WTC11 (cell line): ENCODE results near the gene TTC39B. TPM values are rescaled to one million over a fixed set of nuclear protein-coding genes. Genes with fewer than 3 reads are reported as not detected.

Experiments used
- ATAC-seq: fragments of 200-7000 bp; cut with Tn5 transposase; 2 replicates; pipeline ENCODE4 v1.10.0; 2021; ENCODE audit warnings: mild to moderate bottlenecking, moderate library complexity
- CTCF ChIA-PET: fragments of 300-600 bp; sonication (Branson Sonifier 250); formaldehyde crosslinking; loops from one replicate; lab custom pipeline; 2021; ENCODE audit warnings: antibody characterized with exemption; lab: Charles Lee
- POLR2A ChIA-PET: fragments of 350-600 bp; sonication (Branson Sonifier 250); formaldehyde crosslinking; loops from one replicate; lab custom pipeline; 2021; ENCODE audit warnings: antibody characterized with exemption; lab: Charles Lee
- DNase-seq: peaks from one replicate; pipeline ENCODE4 v3.0.0; 2021; ENCODE audit warnings: low spot score
- H3K27ac Mint-ChIP-seq: 2 replicates; pipeline ENCODE4 v1.8.0; 2021; ENCODE audit warnings: mixed read lengths
- H3K27me3 Mint-ChIP-seq: 2 replicates; pipeline ENCODE4 v1.8.0; 2021; ENCODE audit warnings: low read depth, mild to moderate bottlenecking, moderate library complexity, mixed read lengths
- H3K36me3 Mint-ChIP-seq: 2 replicates; pipeline ENCODE4 v1.8.0; 2021; ENCODE audit warnings: mixed read lengths
- H3K4me1 Mint-ChIP-seq: 2 replicates; pipeline ENCODE4 v1.8.0; 2022; ENCODE audit warnings: mixed read lengths
- H3K4me3 Mint-ChIP-seq: 2 replicates; pipeline ENCODE4 v1.8.0; 2021; ENCODE audit warnings: mild to moderate bottlenecking, moderate library complexity, mixed read lengths
- H3K9me3 Mint-ChIP-seq: 2 replicates; pipeline ENCODE4 v1.8.0; 2021; ENCODE audit warnings: mixed read lengths
- CREM ChIP-seq: sonication (generic); formaldehyde crosslinking; IDR thresholded peaks from 2 replicates; pipeline ENCODE4 v1.8.1; 2022; ENCODE audit warnings: mild to moderate bottlenecking, missing genetic modification reagents, moderate library complexity
- CTCF ChIP-seq: fragments of 200-600 bp; IDR thresholded peaks from 2 replicates; pipeline ENCODE4 v1.8.0; 2022; ENCODE audit warnings: antibody characterized with exemption
- EMX1 ChIP-seq: fragments of 250-450 bp; sonication (Bioruptor Pico); IDR thresholded peaks from 2 replicates; pipeline ENCODE4 v1.8.0; 2021; ENCODE audit warnings: mild to moderate bottlenecking
- HMGA2 ChIP-seq: fragments of 250-450 bp; sonication (Bioruptor Pico); IDR thresholded peaks from 2 replicates; pipeline ENCODE4 v1.4.0; 2021; ENCODE audit warnings: mild to moderate bottlenecking, moderate library complexity
- JAZF1 ChIP-seq: fragments of 250-450 bp; sonication (Bioruptor Pico); IDR thresholded peaks from 2 replicates; pipeline ENCODE4 v1.9.0; 2021; ENCODE audit warnings: moderate library complexity, mild to moderate bottlenecking, inconsistent platforms
- MXD4 ChIP-seq: fragments of 250-450 bp; sonication (Bioruptor Pico); IDR thresholded peaks from 2 replicates; pipeline ENCODE4 v1.8.0; 2021; ENCODE audit warnings: mild to moderate bottlenecking, moderate library complexity, borderline replicate concordance
- MYBL2 ChIP-seq: sonication (generic); formaldehyde crosslinking; IDR thresholded peaks from 2 replicates; pipeline ENCODE4 v1.8.1; 2023; ENCODE audit warnings: mild to moderate bottlenecking, moderate library complexity, missing genetic modification reagents
- NFATC4 ChIP-seq: fragments of 250-450 bp; sonication (Bioruptor Pico); IDR thresholded peaks from 2 replicates; pipeline ENCODE4 v1.9.0; 2021; ENCODE audit warnings: mild to moderate bottlenecking
- NFYB ChIP-seq: sonication (generic); formaldehyde crosslinking; conservative IDR thresholded peaks from 2 replicates; pipeline ENCODE4 v1.8.0; 2022; ENCODE audit warnings: low read depth, missing genetic modification reagents
- NR2C2 ChIP-seq: sonication (generic); formaldehyde crosslinking; IDR thresholded peaks from 2 replicates; pipeline ENCODE4 v1.8.0; 2022; ENCODE audit warnings: mild to moderate bottlenecking, missing genetic modification reagents
- OVOL2 ChIP-seq: fragments of 250-450 bp; sonication (Bioruptor Pico); IDR thresholded peaks from 2 replicates; pipeline ENCODE4 v1.9.0; 2021; ENCODE audit warnings: mild to moderate bottlenecking, borderline replicate concordance
- PRRX2 ChIP-seq: fragments of 250-450 bp; sonication (Bioruptor Pico); IDR thresholded peaks from 2 replicates; pipeline ENCODE4 v1.8.0; 2021; ENCODE audit warnings: mild to moderate bottlenecking
- RELA ChIP-seq: sonication (generic); formaldehyde crosslinking; IDR thresholded peaks from 2 replicates; pipeline ENCODE4 v1.8.1; 2022; ENCODE audit warnings: missing genetic modification reagents, mild to moderate bottlenecking, borderline replicate concordance
- SMAD3 ChIP-seq: sonication (generic); formaldehyde crosslinking; IDR thresholded peaks from 2 replicates; pipeline ENCODE4 v1.8.0; 2022; ENCODE audit warnings: missing genetic modification reagents, mild to moderate bottlenecking, borderline replicate concordance
- SOX15 ChIP-seq: fragments of 250-450 bp; sonication (Bioruptor Pico); IDR thresholded peaks from 2 replicates; pipeline ENCODE4 v1.9.0; 2021; ENCODE audit warnings: mild to moderate bottlenecking
- TEAD1 ChIP-seq: sonication (generic); formaldehyde crosslinking; IDR thresholded peaks from 2 replicates; pipeline ENCODE4 v1.8.0; 2022; ENCODE audit warnings: mild to moderate bottlenecking, missing genetic modification reagents
- ZNF138 ChIP-seq: sonication (generic); formaldehyde crosslinking; conservative IDR thresholded peaks from 2 replicates; pipeline ENCODE4 v1.8.1; 2022; ENCODE audit warnings: mild to moderate bottlenecking, moderate library complexity, missing genetic modification reagents
- ZNF232 ChIP-seq: sonication (generic); formaldehyde crosslinking; IDR thresholded peaks from 2 replicates; pipeline ENCODE4 v1.8.0; 2022; ENCODE audit warnings: mild to moderate bottlenecking, missing genetic modification reagents
- ZNF263 ChIP-seq: sonication (generic); formaldehyde crosslinking; IDR thresholded peaks from 2 replicates; pipeline ENCODE4 v1.8.1; 2022; ENCODE audit warnings: low read depth, mild to moderate bottlenecking, moderate library complexity, missing genetic modification reagents
- ZNF317 ChIP-seq: sonication (generic); formaldehyde crosslinking; IDR thresholded peaks from 2 replicates; pipeline ENCODE4 v1.8.1; 2023; ENCODE audit warnings: low read depth, mild to moderate bottlenecking, moderate library complexity, missing genetic modification reagents, borderline replicate concordance
- ZNF423 ChIP-seq: fragments of 250-450 bp; sonication (Bioruptor Pico); IDR thresholded peaks from 2 replicates; pipeline ENCODE4 v2.1.2; 2022; ENCODE audit warnings: mild to moderate bottlenecking, moderate library complexity
- ZNF532 ChIP-seq: fragments of 250-450 bp; sonication (Bioruptor Pico); IDR thresholded peaks from 2 replicates; pipeline ENCODE4 v1.9.0; 2021; ENCODE audit warnings: mild to moderate bottlenecking, borderline replicate concordance
- ZNF671 ChIP-seq: fragments of 250-450 bp; sonication (Bioruptor Pico); IDR thresholded peaks from 2 replicates; pipeline ENCODE4 v1.8.0; 2021; ENCODE audit warnings: mild to moderate bottlenecking
- ZSCAN18 ChIP-seq: fragments of 250-450 bp; sonication (Bioruptor Pico); IDR thresholded peaks from 2 replicates; pipeline ENCODE4 v2.1.2; 2022; ENCODE audit warnings: mild to moderate bottlenecking, moderate library complexity
- total RNA-seq: library from RNA; stranded (reverse); gene quantifications from 3 replicates; pipeline ENCODE4 v1.2.3, GENCODE V29; 2021
- TF ChIP-seq, protein P1 (sequence below): fragments of 250-450 bp; sonication (Bioruptor Pico); IDR thresholded peaks from 2 replicates; pipeline ENCODE4 v1.9.0; 2021; ENCODE audit warnings: mild to moderate bottlenecking
- TF ChIP-seq, protein P2 (sequence below): sonication (generic); formaldehyde crosslinking; IDR thresholded peaks from 2 replicates; pipeline ENCODE4 v1.8.0; 2022; ENCODE audit warnings: mild to moderate bottlenecking, missing genetic modification reagents
- TF ChIP-seq, protein P3 (sequence below): sonication (generic); formaldehyde crosslinking; IDR thresholded peaks from 2 replicates; pipeline ENCODE4 v1.8.1; 2022; ENCODE audit warnings: low read depth, missing genetic modification reagents, borderline replicate concordance
- TF ChIP-seq, protein P4 (sequence below): sonication (generic); formaldehyde crosslinking; IDR thresholded peaks from 2 replicates; pipeline ENCODE4 v1.8.1; 2022; ENCODE audit warnings: mild to moderate bottlenecking, missing genetic modification reagents, moderate library complexity, borderline replicate concordance

Gene TTC39B
- total RNA-seq, 1 experiment from 2014 or later = 12.5 TPM

DNA sequence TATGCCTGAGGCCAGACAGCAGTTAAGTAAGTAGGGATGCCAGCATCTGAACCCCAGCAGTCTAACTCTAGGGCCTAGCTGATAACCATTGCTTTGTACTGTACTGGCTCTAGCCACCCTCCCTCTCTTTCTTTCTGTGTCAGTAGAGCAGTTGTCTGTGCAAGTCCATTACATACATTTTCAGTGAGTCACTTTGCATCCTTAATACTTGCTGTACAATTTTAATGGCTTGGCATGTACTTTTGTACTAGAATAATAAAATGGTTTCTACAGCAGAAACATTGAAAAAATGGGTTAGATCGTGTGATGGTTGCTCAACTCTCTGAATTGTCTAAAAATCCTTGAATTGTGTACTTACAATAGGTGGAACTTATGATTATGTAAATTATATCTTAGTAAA lies 1.5 kb upstream of the TTC39B start:
- POLR2A ChIA-PET = no interaction called here
- Mint-ChIP-seq H3K4me1 (peaks cover 23% of the 10 kb centered on the region), H3K4me3 (no peak overlapping the region), H3K36me3 (peaks cover 3% of the 10 kb centered on the region), H3K27me3 (peaks cover 16% of the 10 kb centered on the region), H3K9me3 (peaks cover 7% of the 10 kb centered on the region), H3K27ac (no peak overlapping the region)
- CTCF ChIA-PET = interaction anchor here (1.6 kb wide), 1 partner anchor 94 kb away, joined by 6 read pairs; no protein-coding TSS in a partner anchor
- ATAC-seq (no peak), DNase-seq (no peak)
- TF ChIP-seq SOX15 (CRISPR knock-in tag) = no peak
- TF ChIP-seq, protein P1, sequence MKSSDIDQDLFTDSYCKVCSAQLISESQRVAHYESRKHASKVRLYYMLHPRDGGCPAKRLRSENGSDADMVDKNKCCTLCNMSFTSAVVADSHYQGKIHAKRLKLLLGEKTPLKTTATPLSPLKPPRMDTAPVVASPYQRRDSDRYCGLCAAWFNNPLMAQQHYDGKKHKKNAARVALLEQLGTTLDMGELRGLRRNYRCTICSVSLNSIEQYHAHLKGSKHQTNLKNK = no peak
- TF ChIP-seq NFATC4 (CRISPR knock-in tag) = no peak
- TF ChIP-seq ZNF263 (CRISPR knock-in tag) = no peak
- TF ChIP-seq ZNF532 (CRISPR knock-in tag) = no peak
- no peak for TF ChIP-seq ZNF423 (CRISPR knock-in tag)
- no peak for TF ChIP-seq HMGA2 (CRISPR knock-in tag)
- TF ChIP-seq RELA (CRISPR knock-in tag) = no peak
- TF ChIP-seq JAZF1 (CRISPR knock-in tag) = no peak
- TF ChIP-seq NR2C2 = no peak
- TF ChIP-seq CREM (CRISPR knock-in tag) = no peak
- TF ChIP-seq, protein P2, sequence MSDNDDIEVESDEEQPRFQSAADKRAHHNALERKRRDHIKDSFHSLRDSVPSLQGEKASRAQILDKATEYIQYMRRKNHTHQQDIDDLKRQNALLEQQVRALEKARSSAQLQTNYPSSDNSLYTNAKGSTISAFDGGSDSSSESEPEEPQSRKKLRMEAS (CRISPR knock-in tag) = no peak
- no peak for TF ChIP-seq SMAD3 (CRISPR knock-in tag)
- TF ChIP-seq ZNF138 (CRISPR knock-in tag) = no peak
- TF ChIP-seq MXD4 = no peak
- no peak for TF ChIP-seq NFYB

GRCh38 chr9:15307523-15307841 lies 466 bp upstream of the TTC39B start:
- ChIA-PET CTCF (interaction anchor here (0.5 to 2.3 kb wide), 14 partner anchors 8 to 348 kb away, joined by 3 to 14 read pairs (median 4); partner anchors contain the start of genes CCDC171 and SNAPC3), POLR2A (interaction anchor here (0.8 to 1.2 kb wide), 6 partner anchors 10 to 246 kb away, joined by 3 to 10 read pairs (median 4); partner anchors contain the start of gene CCDC171)
- Mint-ChIP-seq H3K4me3 (peak overlapping the region; percentile 94), H3K27ac (no peak overlapping the region), H3K36me3 (peaks cover 3% of the 10 kb centered on the region), H3K27me3 (peaks cover 16% of the 10 kb centered on the region), H3K9me3 (no peaks in the 10 kb centered on the region), H3K4me1 (peaks cover 23% of the 10 kb centered on the region)
- DNase-seq (no peak), ATAC-seq (peak; percentile 4)
- TF ChIP-seq ZNF317 (CRISPR knock-in tag) = no peak
- TF ChIP-seq ZNF423 (CRISPR knock-in tag) = no peak
- TF ChIP-seq PRRX2 (CRISPR knock-in tag) = no peak
- no peak for TF ChIP-seq ZNF232 (CRISPR knock-in tag)
- no peak for TF ChIP-seq OVOL2 (CRISPR knock-in tag)
- TF ChIP-seq TEAD1 (CRISPR knock-in tag) = no peak
- TF ChIP-seq SOX15 (CRISPR knock-in tag) = no peak
- no peak for TF ChIP-seq CTCF
- no peak for TF ChIP-seq EMX1
- no peak for TF ChIP-seq HMGA2 (CRISPR knock-in tag)
- no peak for TF ChIP-seq ZNF671 (CRISPR knock-in tag)
- TF ChIP-seq NFATC4 (CRISPR knock-in tag) = no peak
- TF ChIP-seq ZSCAN18 (CRISPR knock-in tag) = no peak
- TF ChIP-seq, protein P3, sequence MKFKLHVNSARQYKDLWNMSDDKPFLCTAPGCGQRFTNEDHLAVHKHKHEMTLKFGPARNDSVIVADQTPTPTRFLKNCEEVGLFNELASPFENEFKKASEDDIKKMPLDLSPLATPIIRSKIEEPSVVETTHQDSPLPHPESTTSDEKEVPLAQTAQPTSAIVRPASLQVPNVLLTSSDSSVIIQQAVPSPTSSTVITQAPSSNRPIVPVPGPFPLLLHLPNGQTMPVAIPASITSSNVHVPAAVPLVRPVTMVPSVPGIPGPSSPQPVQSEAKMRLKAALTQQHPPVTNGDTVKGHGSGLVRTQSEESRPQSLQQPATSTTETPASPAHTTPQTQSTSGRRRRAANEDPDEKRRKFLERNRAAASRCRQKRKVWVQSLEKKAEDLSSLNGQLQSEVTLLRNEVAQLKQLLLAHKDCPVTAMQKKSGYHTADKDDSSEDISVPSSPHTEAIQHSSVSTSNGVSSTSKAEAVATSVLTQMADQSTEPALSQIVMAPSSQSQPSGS (CRISPR knock-in tag) = no peak
- TF ChIP-seq, protein P4, sequence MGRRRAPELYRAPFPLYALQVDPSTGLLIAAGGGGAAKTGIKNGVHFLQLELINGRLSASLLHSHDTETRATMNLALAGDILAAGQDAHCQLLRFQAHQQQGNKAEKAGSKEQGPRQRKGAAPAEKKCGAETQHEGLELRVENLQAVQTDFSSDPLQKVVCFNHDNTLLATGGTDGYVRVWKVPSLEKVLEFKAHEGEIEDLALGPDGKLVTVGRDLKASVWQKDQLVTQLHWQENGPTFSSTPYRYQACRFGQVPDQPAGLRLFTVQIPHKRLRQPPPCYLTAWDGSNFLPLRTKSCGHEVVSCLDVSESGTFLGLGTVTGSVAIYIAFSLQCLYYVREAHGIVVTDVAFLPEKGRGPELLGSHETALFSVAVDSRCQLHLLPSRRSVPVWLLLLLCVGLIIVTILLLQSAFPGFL (CRISPR knock-in tag) = no peak
- TF ChIP-seq MYBL2 (CRISPR knock-in tag) = no peak
